ENCODE results near the gene DAGLA. TPM values are rescaled to one million over a fixed set of nuclear protein-coding genes. Genes with fewer than 3 reads are reported as not detected.

The DAGLA gene
- total RNA-seq, 2 donors from 2014 or later: 7.0 to 9.9 TPM

GRCh38 chr11:61744609-61745156 is 64.5 kb downstream of the DAGLA start:
- WGBS, 2 donors: 87 to 94% methylated on average over 2 to 9 of the region's 10 CpGs
- peaks cover 0 to 7% of the 10 kb centered on the region in 2 donors for H3K36me3 ChIP-seq (replicated peaks in 1 of 2; ENCODE audit: insufficient read depth in 1 of 2, low read depth in 2 of 2)
- H3K4me3 ChIP-seq: no peak overlapping the region
- DNase-seq (no peak), ATAC-seq (no peak)
- no peaks in the 10 kb centered on the region for H3K9me3 ChIP-seq
- intact Hi-C loops (cut with DNase I): loop anchor here (5.0 kb wide), 1 partner anchor 38 kb away; no protein-coding TSS in a partner anchor
- H3K27me3 ChIP-seq: no peaks in the 10 kb centered on the region
- H3K4me1 ChIP-seq: peaks cover 11% of the 10 kb centered on the region
- TF ChIP-seq CTCF (IDR thresholded peaks at IDR 0.05) (no peak), POLR2A (IDR thresholded peaks at IDR 0.05) (no peak)
- H3K27ac ChIP-seq: no peak overlapping the region

GRCh38 chr11:61745781-61746441 is 65.7 kb downstream of the DAGLA start:
- H3K27ac ChIP-seq: no peak overlapping the region
- WGBS, 2 donors: 57 to 76% methylated on average over 8 to 14 of the region's 15 CpGs

DNA sequence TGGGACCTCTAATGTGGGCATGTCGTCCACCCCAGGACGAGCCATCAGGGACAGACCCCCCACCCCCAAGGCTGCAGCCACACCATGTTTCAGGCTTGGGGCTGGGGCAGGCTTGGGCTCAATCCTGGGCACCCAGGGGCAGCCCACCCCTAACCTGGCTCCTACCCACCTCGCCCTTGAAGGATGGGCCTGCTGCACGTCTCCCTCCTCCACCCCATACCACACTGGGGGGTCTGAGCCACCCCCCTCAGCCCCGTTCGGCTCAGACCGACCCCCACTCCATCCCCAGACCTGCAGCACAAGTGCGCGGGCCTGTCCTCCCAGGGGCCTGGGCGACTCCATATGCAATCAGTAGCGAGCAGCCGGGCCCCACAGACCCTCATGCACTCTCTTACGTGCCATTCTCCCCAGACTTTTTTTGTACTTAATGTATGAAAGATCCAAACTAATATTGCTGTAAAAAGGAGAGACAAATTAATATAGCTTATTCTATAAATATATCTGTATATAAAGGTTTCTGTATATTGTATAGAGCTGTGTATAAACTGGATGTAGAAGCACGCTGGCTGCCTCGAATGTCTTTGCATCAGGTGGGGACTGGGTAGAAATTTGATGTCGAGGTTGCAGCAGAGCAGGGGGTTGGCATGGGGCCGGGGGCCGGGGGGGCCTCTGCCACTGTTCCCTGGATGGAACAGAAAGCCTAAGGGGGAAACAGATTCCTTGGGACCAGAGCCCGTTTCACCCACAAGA is 66.4 kb downstream of the DAGLA start:
- H3K36me3 ChIP-seq (replicated peaks in 1 of 2; ENCODE audit: insufficient read depth in 1 of 2, low read depth in 2 of 2): peaks cover 0 to 2% of the 10 kb centered on the region in 2 donors

More at GRCh38 chr11:61745781-61746441, 65.7 kb downstream of the DAGLA start:
- ATAC-seq: no peak
- no peaks in the 10 kb centered on the region for H3K27me3 ChIP-seq
- intact Hi-C loops (cut with DNase I): no loop called here
- no peak overlapping the region for H3K4me3 ChIP-seq
- no peaks in the 10 kb centered on the region for H3K9me3 ChIP-seq
- H3K36me3 ChIP-seq (replicated peaks in 1 of 2; ENCODE audit: insufficient read depth in 1 of 2, low read depth in 2 of 2): peaks cover 0 to 5% of the 10 kb centered on the region in 2 donors
- DNase-seq: no peak
- H3K4me1 ChIP-seq: peaks cover 11% of the 10 kb centered on the region
- TF ChIP-seq CTCF (IDR thresholded peaks at IDR 0.05): no peak
- no peak for TF ChIP-seq POLR2A (IDR thresholded peaks at IDR 0.05)

DNA sequence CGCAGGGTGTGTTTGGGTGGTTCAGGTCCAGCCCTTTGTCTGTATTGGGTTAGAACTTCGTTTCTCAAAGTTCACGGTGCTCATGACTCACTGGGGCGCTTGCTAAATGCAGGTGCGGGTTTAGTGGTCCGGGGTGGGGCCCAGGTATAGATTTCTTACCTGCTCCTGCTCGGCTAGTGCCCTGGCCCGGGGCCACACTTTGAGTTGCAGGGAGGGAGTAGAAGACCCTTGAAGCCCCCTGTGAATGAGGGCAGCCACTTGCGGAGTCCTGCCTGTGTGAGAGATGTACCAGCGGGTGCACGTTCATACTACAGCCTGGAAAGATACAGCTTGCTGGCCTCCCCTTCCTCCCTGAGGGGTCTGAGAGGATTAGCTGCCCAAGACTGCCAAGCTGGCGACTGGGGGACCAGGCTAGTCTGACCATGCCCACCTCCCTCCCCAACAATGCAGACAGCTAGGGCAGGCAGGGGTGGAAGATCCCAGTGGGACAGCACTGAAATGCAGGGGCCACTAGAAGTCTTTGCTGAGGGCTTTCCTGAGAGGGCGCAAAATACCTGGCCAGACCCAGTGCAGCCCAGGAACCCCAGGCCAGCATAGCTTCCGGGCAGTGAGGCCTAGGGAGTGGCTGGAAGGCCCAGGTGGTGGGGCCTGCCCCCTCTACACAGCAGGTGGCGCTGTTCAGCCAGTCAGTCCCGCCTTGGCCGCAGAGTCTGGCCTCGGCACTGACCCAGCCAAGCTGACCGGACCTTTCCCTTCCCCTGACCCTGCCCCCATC is 67.2 kb downstream of the DAGLA start:
- H3K27me3 ChIP-seq: no peaks in the 10 kb centered on the region
- no peaks in the 10 kb centered on the region for H3K9me3 ChIP-seq
- H3K4me1 ChIP-seq: peaks cover 23% of the 10 kb centered on the region
- intact Hi-C loops (cut with DNase I): no loop called here
- no peak for TF ChIP-seq POLR2A (IDR thresholded peaks at IDR 0.05)
- TF ChIP-seq CTCF (IDR thresholded peaks at IDR 0.05): peak; percentile 95 to 98 (median 97)
- DNase-seq: peak; percentile 83 to 90 (median 86)
- WGBS, 2 donors: 43 to 61% methylated on average over 12 to 19 of the region's 19 CpGs
- H3K36me3 ChIP-seq (replicated peaks in 1 of 2; ENCODE audit: insufficient read depth in 1 of 2, low read depth in 2 of 2): no peaks in the 10 kb centered on the region
- peak; percentile 82 for ATAC-seq
- no peak overlapping the region for H3K4me3 ChIP-seq
- H3K27ac ChIP-seq: peak overlapping the region in 3 of 4 donors; percentile 30 to 57 (median 34)

More for the DNA sequence above, 66.4 kb downstream of the DAGLA start:
- intact Hi-C loops (cut with DNase I): no loop called here
- Histone ChIP-seq H3K27me3 (no peaks in the 10 kb centered on the region), H3K4me1 (peaks cover 17% of the 10 kb centered on the region), H3K9me3 (no peaks in the 10 kb centered on the region), H3K4me3 (no peak overlapping the region), H3K27ac (no peak overlapping the region)
- ATAC-seq (no peak), DNase-seq (no peak)
- WGBS, 2 donors: 72 to 75% methylated on average over 16 to 19 of the region's 19 CpGs
- no peak for TF ChIP-seq POLR2A (IDR thresholded peaks at IDR 0.05)
- no peak for TF ChIP-seq CTCF (IDR thresholded peaks at IDR 0.05)
